ENCODE measurements around the gene RAPGEF5. TPM values are rescaled to one million over a fixed set of nuclear protein-coding genes. Genes with fewer than 3 reads are reported as not detected.

RAPGEF5 gene
- total RNA-seq, 1 donor from 2014 or later: 9.9 TPM

- DNase-seq (ENCODE audit: low spot score, unreplicated experiment): no peak
- H3K9me3 Mint-ChIP-seq (ENCODE audit: low read depth): no peaks in the 10 kb centered on the region
- no peaks in the 10 kb centered on the region for H3K27me3 Mint-ChIP-seq
- H3K4me3 Mint-ChIP-seq (ENCODE audit: low read depth): no peak overlapping the region
- H3K27ac Mint-ChIP-seq: no peak overlapping the region
- H3K4me1 Mint-ChIP-seq (ENCODE audit: low read depth): peaks cover 7% of the 10 kb centered on the region
- no peak for TF ChIP-seq CTCF (IDR thresholded peaks at IDR 0.05; ENCODE audit: unreplicated experiment)
- peaks cover 1% of the 10 kb centered on the region for H3K36me3 Mint-ChIP-seq (ENCODE audit: insufficient read depth)
These were observed 205.1 kb downstream of the RAPGEF5 start for GRCh38 chr7:22151901-22152300.

- Mint-ChIP-seq H3K9me3 (ENCODE audit: low read depth) (no peaks in the 10 kb centered on the region), H3K36me3 (ENCODE audit: insufficient read depth) (peaks cover 1% of the 10 kb centered on the region), H3K4me1 (ENCODE audit: low read depth) (peaks cover 7% of the 10 kb centered on the region), H3K27me3 (no peaks in the 10 kb centered on the region), H3K4me3 (ENCODE audit: low read depth) (no peak overlapping the region), H3K27ac (no peak overlapping the region)
- DNase-seq (ENCODE audit: low spot score, unreplicated experiment): no peak
- no peak for TF ChIP-seq CTCF (IDR thresholded peaks at IDR 0.05; ENCODE audit: unreplicated experiment)
These were observed 206.7 kb downstream of the RAPGEF5 start for GRCh38 chr7:22150221-22150620.

- Mint-ChIP-seq H3K4me3 (ENCODE audit: low read depth) (no peak overlapping the region), H3K27ac (no peak overlapping the region), H3K36me3 (ENCODE audit: insufficient read depth) (peaks cover 7% of the 10 kb centered on the region), H3K4me1 (ENCODE audit: low read depth) (peaks cover 6% of the 10 kb centered on the region), H3K27me3 (no peaks in the 10 kb centered on the region), H3K9me3 (ENCODE audit: low read depth) (peaks cover 6% of the 10 kb centered on the region)
- no peak for DNase-seq (ENCODE audit: low spot score, unreplicated experiment)
- TF ChIP-seq CTCF (IDR thresholded peaks at IDR 0.05; ENCODE audit: unreplicated experiment): no peak
These were observed 209.1 kb downstream of the RAPGEF5 start for GRCh38 chr7:22147868-22148267.

- DNase-seq (ENCODE audit: low spot score, unreplicated experiment): no peak
- Mint-ChIP-seq H3K9me3 (ENCODE audit: low read depth) (peaks cover 6% of the 10 kb centered on the region), H3K4me1 (ENCODE audit: low read depth) (peaks cover 13% of the 10 kb centered on the region), H3K36me3 (ENCODE audit: insufficient read depth) (peaks cover 7% of the 10 kb centered on the region), H3K27ac (no peak overlapping the region), H3K4me3 (ENCODE audit: low read depth) (no peak overlapping the region), H3K27me3 (no peaks in the 10 kb centered on the region)
- TF ChIP-seq CTCF (IDR thresholded peaks at IDR 0.05; ENCODE audit: unreplicated experiment): no peak
These were observed 209.9 kb downstream of the RAPGEF5 start for GRCh38 chr7:22146961-22147512.

- Mint-ChIP-seq H3K4me3 (ENCODE audit: low read depth) (no peak overlapping the region), H3K27me3 (no peaks in the 10 kb centered on the region), H3K36me3 (ENCODE audit: insufficient read depth) (peaks cover 8% of the 10 kb centered on the region), H3K9me3 (ENCODE audit: low read depth) (peaks cover 6% of the 10 kb centered on the region), H3K27ac (no peak overlapping the region), H3K4me1 (ENCODE audit: low read depth) (peaks cover 24% of the 10 kb centered on the region)
- no peak for DNase-seq (ENCODE audit: low spot score, unreplicated experiment)
- no peak for TF ChIP-seq CTCF (IDR thresholded peaks at IDR 0.05; ENCODE audit: unreplicated experiment)
These were observed 212.0 kb downstream of the RAPGEF5 start for GRCh38 chr7:22144950-22145349.

Data from progenitor cell of endocrine pancreas (in vitro differentiated cells).